ENCODE results near the gene NUDT8. TPM values are rescaled to one million over a fixed set of nuclear protein-coding genes. Genes with fewer than 3 reads are reported as not detected.

NUDT8 gene
- total and polyA plus RNA-seq, 5 donors = 45.6 to 121 (median 83.3) TPM

GRCh38 chr11:67613960-67614715 lies 15.6 kb downstream of the NUDT8 start:
- no peak overlapping the region for H3K4me3 ChIP-seq (ENCODE audit: low read length)
- peak overlapping the region; percentile 22 for H3K27ac ChIP-seq (ENCODE audit: low read length)
- no peaks in the 10 kb centered on the region for H3K4me1 ChIP-seq (ENCODE audit: control insufficient read depth, insufficient read depth, low read length)
- no peaks in the 10 kb centered on the region for H3K27me3 ChIP-seq (ENCODE audit: control insufficient read depth, insufficient read depth)
- 16% methylated on average over 23 of the region's 23 CpGs for WGBS
- no peaks in the 10 kb centered on the region for H3K9me3 ChIP-seq (ENCODE audit: control insufficient read depth, low read length)
- ATAC-seq (peak; percentile 10 to 46), DNase-seq (peak; percentile 62 to 88 (median 87))
- intact Hi-C loops (cut with DNase I) = no loop called here

DNA sequence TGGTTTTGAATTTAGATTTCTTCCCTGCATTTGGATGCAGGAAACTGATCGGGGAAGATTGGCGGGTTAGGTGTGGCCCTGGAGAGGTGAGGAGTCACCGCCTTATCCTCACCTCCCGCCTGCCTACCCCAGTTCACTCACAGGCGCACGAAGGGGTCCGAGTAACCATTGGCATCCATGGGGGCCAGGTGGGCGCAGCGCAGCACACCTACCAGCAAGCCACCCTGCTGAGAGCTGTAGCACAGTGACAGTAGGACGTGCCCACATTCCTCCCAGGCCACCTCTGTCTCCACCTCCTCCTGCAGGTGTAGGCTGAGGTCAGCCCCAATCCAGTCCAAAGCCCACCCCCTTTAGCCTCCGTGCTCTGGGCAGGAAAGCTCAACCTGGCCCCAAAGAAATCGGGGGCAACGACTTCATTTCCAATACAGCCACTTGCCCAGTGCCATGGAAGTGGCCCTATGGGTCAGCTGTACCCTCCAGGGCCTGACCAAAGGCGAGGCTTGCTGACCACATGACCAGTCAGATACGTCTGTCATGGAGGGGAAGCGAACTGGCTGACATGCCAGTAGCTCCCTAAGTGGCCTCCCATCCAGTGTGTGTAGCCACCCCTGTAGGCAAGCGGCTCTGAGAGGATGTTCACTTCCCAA lies 16.3 kb downstream of the NUDT8 start:
- peak in 1 of 2 donors; percentile 1 for ATAC-seq
- H3K27me3 ChIP-seq (ENCODE audit: control insufficient read depth, insufficient read depth) = no peaks in the 10 kb centered on the region
- no peak overlapping the region for H3K27ac ChIP-seq (ENCODE audit: low read length)
- no peak overlapping the region for H3K4me3 ChIP-seq (ENCODE audit: low read length)
- no peaks in the 10 kb centered on the region for H3K4me1 ChIP-seq (ENCODE audit: control insufficient read depth, insufficient read depth, low read length)
- 82% methylated on average over 17 of the region's 17 CpGs for WGBS
- intact Hi-C loops (cut with DNase I) = no loop called here
- no peaks in the 10 kb centered on the region for H3K9me3 ChIP-seq (ENCODE audit: control insufficient read depth, low read length)
- DNase-seq = peak in 2 of 3 donors; percentile 28 to 51

DNA sequence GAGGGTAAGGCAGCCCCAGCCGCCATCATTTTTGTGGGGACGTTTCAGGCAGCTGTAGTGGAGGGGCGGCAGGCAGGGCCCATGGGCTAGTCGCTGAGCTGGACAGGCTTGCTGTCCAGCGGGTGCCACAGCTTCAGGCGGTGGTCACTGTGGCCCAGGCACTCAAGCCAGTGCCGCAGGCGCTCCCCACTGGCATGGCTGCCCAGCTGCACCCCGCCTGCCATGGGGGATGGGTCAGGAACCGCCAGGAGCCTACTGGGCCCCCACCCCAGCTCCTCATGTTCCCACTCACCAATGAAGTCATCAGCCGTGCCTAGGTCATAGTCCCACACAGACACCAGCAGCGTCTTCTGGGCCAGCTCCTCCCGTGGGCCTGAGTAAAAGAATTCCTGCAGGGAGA lies 17.0 kb downstream of the NUDT8 start:
- no peaks in the 10 kb centered on the region for H3K27me3 ChIP-seq (ENCODE audit: control insufficient read depth, insufficient read depth)
- H3K4me1 ChIP-seq (ENCODE audit: control insufficient read depth, insufficient read depth, low read length) = no peaks in the 10 kb centered on the region
- WGBS = 88% methylated on average over 13 of the region's 13 CpGs
- no peaks in the 10 kb centered on the region for H3K9me3 ChIP-seq (ENCODE audit: control insufficient read depth, low read length)
- no peak overlapping the region for H3K4me3 ChIP-seq (ENCODE audit: low read length)
- H3K27ac ChIP-seq (ENCODE audit: low read length) = no peak overlapping the region
- peak in 1 of 3 donors; percentile 65 for DNase-seq
- intact Hi-C loops (cut with DNase I) = no loop called here
- no peak for ATAC-seq

GRCh38 chr11:67611704-67612587 lies 17.8 kb downstream of the NUDT8 start:
- DNase-seq (peak in 2 of 3 donors; percentile 50 to 59), ATAC-seq (no peak)
- no peaks in the 10 kb centered on the region for H3K9me3 ChIP-seq (ENCODE audit: control insufficient read depth, low read length)
- H3K27ac ChIP-seq (ENCODE audit: low read length) = no peak overlapping the region
- intact Hi-C loops (cut with DNase I) = no loop called here
- no peaks in the 10 kb centered on the region for H3K27me3 ChIP-seq (ENCODE audit: control insufficient read depth, insufficient read depth)
- no peak overlapping the region for H3K4me3 ChIP-seq (ENCODE audit: low read length)
- H3K4me1 ChIP-seq (ENCODE audit: control insufficient read depth, insufficient read depth, low read length) = no peaks in the 10 kb centered on the region
- 89% methylated on average over 37 of the region's 37 CpGs for WGBS

DNA sequence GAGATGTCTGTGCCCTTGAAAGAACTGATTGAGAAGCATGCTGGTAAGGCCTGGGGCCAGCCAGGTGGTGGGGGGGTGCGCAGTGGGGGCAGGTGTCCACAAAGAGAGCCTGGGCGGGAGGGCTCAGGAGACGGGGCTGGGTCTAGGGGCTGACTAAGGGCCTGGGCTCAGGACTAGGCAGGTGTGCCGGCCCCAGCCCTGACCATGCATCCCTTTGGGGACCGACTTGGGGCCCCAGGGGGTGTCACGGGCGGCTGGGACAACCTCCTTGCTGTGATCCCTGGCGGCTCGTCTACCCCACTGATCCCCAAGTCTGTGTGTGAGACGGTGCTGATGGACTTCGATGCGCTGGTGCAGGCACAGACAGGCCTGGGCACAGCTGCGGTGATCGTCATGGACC lies 18.6 kb downstream of the NUDT8 start:
- no peak overlapping the region for H3K27ac ChIP-seq (ENCODE audit: low read length)
- no peak for ATAC-seq
- no peaks in the 10 kb centered on the region for H3K9me3 ChIP-seq (ENCODE audit: control insufficient read depth, low read length)
- intact Hi-C loops (cut with DNase I) = no loop called here
- peak in 2 of 3 donors; percentile 47 to 55 for DNase-seq
- H3K4me1 ChIP-seq (ENCODE audit: control insufficient read depth, insufficient read depth, low read length) = no peaks in the 10 kb centered on the region
- H3K27me3 ChIP-seq (ENCODE audit: control insufficient read depth, insufficient read depth) = no peaks in the 10 kb centered on the region
- 96% methylated on average over 14 of the region's 14 CpGs for WGBS
- no peak overlapping the region for H3K4me3 ChIP-seq (ENCODE audit: low read length)

- DNase-seq = no peak
- intact Hi-C loops (cut with DNase I) = no loop called here
- Histone ChIP-seq H3K9me3 (ENCODE audit: control insufficient read depth, low read length) (no peaks in the 10 kb centered on the region), H3K4me1 (ENCODE audit: control insufficient read depth, insufficient read depth, low read length) (no peaks in the 10 kb centered on the region), H3K4me3 (ENCODE audit: low read length) (no peak overlapping the region), H3K27me3 (ENCODE audit: control insufficient read depth, insufficient read depth) (no peaks in the 10 kb centered on the region), H3K27ac (ENCODE audit: low read length) (no peak overlapping the region)
- WGBS = 85% methylated on average over 15 of the region's 15 CpGs
- no peak for ATAC-seq
Observed at GRCh38 chr11:67610302-67610868, 19.4 kb downstream of the NUDT8 start.

- no peak for ATAC-seq
- Histone ChIP-seq H3K27me3 (ENCODE audit: control insufficient read depth, insufficient read depth) (no peaks in the 10 kb centered on the region), H3K4me3 (ENCODE audit: low read length) (no peak overlapping the region), H3K9me3 (ENCODE audit: control insufficient read depth, low read length) (no peaks in the 10 kb centered on the region), H3K27ac (ENCODE audit: low read length) (no peak overlapping the region), H3K4me1 (ENCODE audit: control insufficient read depth, insufficient read depth, low read length) (no peaks in the 10 kb centered on the region)
- peak in 1 of 3 donors; percentile 14 for DNase-seq
- intact Hi-C loops (cut with DNase I) = no loop called here
- WGBS = 89% methylated on average over 10 of the region's 10 CpGs
Observed at GRCh38 chr11:67609316-67609715, 20.4 kb downstream of the NUDT8 start.

GRCh38 chr11:67608486-67608885 lies 21.3 kb downstream of the NUDT8 start:
- WGBS = 95% methylated on average over 8 of the region's 8 CpGs

DNA sequence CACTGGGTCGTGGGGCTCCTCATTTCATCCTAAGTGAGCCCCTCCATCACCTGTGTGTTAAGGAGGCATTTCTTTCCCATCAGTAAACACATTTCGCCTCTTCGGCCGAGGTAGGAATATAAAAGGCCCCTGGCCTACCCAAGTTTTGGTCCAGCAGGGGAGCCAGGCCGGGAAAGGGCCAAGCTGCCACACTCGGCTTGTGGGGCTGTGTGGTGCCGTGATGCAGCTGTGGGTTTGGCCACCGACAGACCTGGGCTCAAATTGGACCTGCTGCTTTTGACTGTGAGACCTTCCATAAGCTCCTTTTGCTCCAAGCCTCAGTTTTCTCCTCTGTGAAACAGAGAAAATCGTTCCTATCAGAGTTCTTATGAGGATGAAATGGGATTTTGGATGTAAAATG lies 22.2 kb downstream of the NUDT8 start:
- Histone ChIP-seq H3K4me3 (ENCODE audit: low read length) (peak overlapping the region; percentile 67), H3K27ac (ENCODE audit: low read length) (peak overlapping the region; percentile 51), H3K4me1 (ENCODE audit: control insufficient read depth, insufficient read depth, low read length) (no peaks in the 10 kb centered on the region), H3K9me3 (ENCODE audit: control insufficient read depth, low read length) (no peaks in the 10 kb centered on the region), H3K27me3 (ENCODE audit: control insufficient read depth, insufficient read depth) (no peaks in the 10 kb centered on the region)
- no peak for ATAC-seq
- intact Hi-C loops (cut with DNase I) = no loop called here
- WGBS = 49% methylated on average over 9 of the region's 9 CpGs
- DNase-seq = peak in 1 of 3 donors; percentile 54

More at GRCh38 chr11:67608486-67608885, 21.3 kb downstream of the NUDT8 start:
- no peak for ATAC-seq
- Histone ChIP-seq H3K27ac (ENCODE audit: low read length) (no peak overlapping the region), H3K4me3 (ENCODE audit: low read length) (no peak overlapping the region), H3K4me1 (ENCODE audit: control insufficient read depth, insufficient read depth, low read length) (no peaks in the 10 kb centered on the region), H3K27me3 (ENCODE audit: control insufficient read depth, insufficient read depth) (no peaks in the 10 kb centered on the region), H3K9me3 (ENCODE audit: control insufficient read depth, low read length) (no peaks in the 10 kb centered on the region)
- peak; percentile 13 to 55 (median 50) for DNase-seq
- intact Hi-C loops (cut with DNase I) = no loop called here

DNA sequence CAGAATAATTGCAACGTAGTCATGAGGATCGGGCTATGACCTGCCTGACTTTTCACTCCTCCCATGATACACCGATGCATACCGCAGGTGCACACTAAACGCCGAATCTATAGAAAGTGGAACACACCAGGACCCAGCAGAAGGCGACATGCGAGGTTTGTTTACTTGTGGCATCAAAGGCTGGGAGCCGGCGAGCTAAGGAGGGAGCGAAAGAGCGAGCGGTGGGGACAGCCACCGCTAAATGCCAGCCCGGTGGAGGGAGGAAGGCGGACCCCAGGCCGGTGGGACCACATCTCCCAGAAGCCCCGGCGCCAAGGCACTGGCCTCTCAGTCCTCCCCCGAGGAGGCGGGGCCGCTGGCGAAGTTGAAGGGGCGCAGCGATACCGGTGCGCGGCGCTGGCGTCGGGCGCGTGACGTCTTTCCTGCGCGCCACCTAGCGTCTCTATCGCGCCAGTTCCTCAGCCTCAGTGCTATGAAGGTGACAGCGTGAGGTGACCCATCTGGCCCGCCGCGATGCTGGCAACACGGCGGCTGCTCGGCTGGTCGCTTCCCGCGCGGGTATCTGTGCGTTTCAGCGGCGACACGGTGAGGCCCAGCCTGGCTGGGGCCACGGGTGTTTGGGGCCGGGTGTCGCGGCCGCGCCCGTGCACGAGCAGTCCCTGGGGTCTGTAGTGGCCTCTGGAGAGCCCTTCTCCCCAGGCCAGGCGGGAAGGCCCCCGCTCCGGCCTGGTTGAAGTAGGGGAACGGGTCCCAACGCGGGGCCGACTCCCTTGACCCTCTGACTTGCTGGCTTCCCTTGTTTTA lies 23.0 kb downstream of the NUDT8 start, which contains the start of gene NDUFV1:
Gene NDUFV1 (plus strand): TSS at position 445 of the 804 bp plus-strand sequence. CDS start 69 bp downstream, at position 514.
- Histone ChIP-seq H3K27me3 (ENCODE audit: control insufficient read depth, insufficient read depth) (no peaks in the 10 kb centered on the region), H3K4me3 (ENCODE audit: low read length) (peak within 1 kb of the TSS; percentile 67), H3K9me3 (ENCODE audit: control insufficient read depth, low read length) (no peaks in the 10 kb centered on the region), H3K4me1 (ENCODE audit: control insufficient read depth, insufficient read depth, low read length) (no peaks in the 10 kb centered on the region), H3K27ac (ENCODE audit: low read length) (peak within 1 kb of the TSS; percentile 51)
- intact Hi-C loops (cut with DNase I) = no loop called here
- ATAC-seq (peak; percentile 98 to 99), DNase-seq (peak; percentile 98 to 99 (median 99))
- WGBS = under 1% methylated on average over 69 of the region's 69 CpGs
